Measurements from ENCODE around the gene NECTIN1. TPM values are rescaled to one million over a fixed set of nuclear protein-coding genes. Genes with fewer than 3 reads are reported as not detected.

NECTIN1 gene
- total RNA-seq, 1 experiment from 2014 or later = 19.9 TPM

- Histone ChIP-seq H3K4me2 (ENCODE audit: low read length) (no peak overlapping the region), H4K20me1 (ENCODE audit: low read length) (no peaks in the 10 kb centered on the region), H3K36me3 (ENCODE audit: low read depth, low read length) (no peaks in the 10 kb centered on the region), H3K9me3 (ENCODE audit: low read length) (no peaks in the 10 kb centered on the region), H3K27me3 (ENCODE audit: low read length) (no peaks in the 10 kb centered on the region), H3K9me2 (replicated peaks; ENCODE audit: low read length) (no peaks in the 10 kb centered on the region), H3K4me1 (ENCODE audit: insufficient read depth, low read length) (peaks cover 6% of the 10 kb centered on the region; the same call in 1 of the 2 replicates), H3K4me3 (ENCODE audit: low read length) (no peak overlapping the region), H3F3A (ENCODE audit: low read length, unreplicated experiment) (no peaks in the 10 kb centered on the region), H3K9ac (ENCODE audit: low read length) (no peak overlapping the region), H3K27ac (ENCODE audit: low read length) (no peak overlapping the region), H3K79me2 (ENCODE audit: low read length) (no peaks in the 10 kb centered on the region), H2AFZ (ENCODE audit: low read length) (no peak overlapping the region)
- no peak for DNase-seq
- intact Hi-C loops (cut with micrococcal nuclease) = no loop called here
- TF ChIP-seq EZH2 (IDR thresholded peaks at IDR 0.05; ENCODE audit: low read length, unreplicated experiment) = no peak
- ChIA-PET CTCF (no interaction called here), POLR2A (ENCODE audit: unreplicated experiment) (no interaction called here)
- no peak for ATAC-seq
- BruUV-seq (replicated peaks) = no TSS peak
Observed at GRCh38 chr11:119661226-119661625, 67.8 kb downstream of the NECTIN1 start.

- DNase-seq = no peak
- intact Hi-C loops (cut with micrococcal nuclease) = no loop called here
- POLR2A ChIA-PET (ENCODE audit: unreplicated experiment) = no interaction called here
- Histone ChIP-seq H3K4me2 (ENCODE audit: low read length) (no peak overlapping the region), H3K27me3 (ENCODE audit: low read length) (no peaks in the 10 kb centered on the region), H3K4me3 (ENCODE audit: low read length) (no peak overlapping the region), H3K36me3 (ENCODE audit: low read depth, low read length) (no peaks in the 10 kb centered on the region), H4K20me1 (ENCODE audit: low read length) (no peaks in the 10 kb centered on the region), H3K79me2 (ENCODE audit: low read length) (no peaks in the 10 kb centered on the region), H3F3A (ENCODE audit: low read length, unreplicated experiment) (no peaks in the 10 kb centered on the region), H3K9me3 (ENCODE audit: low read length) (no peaks in the 10 kb centered on the region), H3K4me1 (ENCODE audit: insufficient read depth, low read length) (no peaks in the 10 kb centered on the region), H3K9me2 (replicated peaks; ENCODE audit: low read length) (no peaks in the 10 kb centered on the region), H2AFZ (ENCODE audit: low read length) (no peak overlapping the region), H3K9ac (ENCODE audit: low read length) (no peak overlapping the region), H3K27ac (ENCODE audit: low read length) (no peak overlapping the region)
- BruUV-seq (replicated peaks) = no TSS peak
- TF ChIP-seq, protein P1, sequence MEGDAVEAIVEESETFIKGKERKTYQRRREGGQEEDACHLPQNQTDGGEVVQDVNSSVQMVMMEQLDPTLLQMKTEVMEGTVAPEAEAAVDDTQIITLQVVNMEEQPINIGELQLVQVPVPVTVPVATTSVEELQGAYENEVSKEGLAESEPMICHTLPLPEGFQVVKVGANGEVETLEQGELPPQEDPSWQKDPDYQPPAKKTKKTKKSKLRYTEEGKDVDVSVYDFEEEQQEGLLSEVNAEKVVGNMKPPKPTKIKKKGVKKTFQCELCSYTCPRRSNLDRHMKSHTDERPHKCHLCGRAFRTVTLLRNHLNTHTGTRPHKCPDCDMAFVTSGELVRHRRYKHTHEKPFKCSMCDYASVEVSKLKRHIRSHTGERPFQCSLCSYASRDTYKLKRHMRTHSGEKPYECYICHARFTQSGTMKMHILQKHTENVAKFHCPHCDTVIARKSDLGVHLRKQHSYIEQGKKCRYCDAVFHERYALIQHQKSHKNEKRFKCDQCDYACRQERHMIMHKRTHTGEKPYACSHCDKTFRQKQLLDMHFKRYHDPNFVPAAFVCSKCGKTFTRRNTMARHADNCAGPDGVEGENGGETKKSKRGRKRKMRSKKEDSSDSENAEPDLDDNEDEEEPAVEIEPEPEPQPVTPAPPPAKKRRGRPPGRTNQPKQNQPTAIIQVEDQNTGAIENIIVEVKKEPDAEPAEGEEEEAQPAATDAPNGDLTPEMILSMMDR (conservative IDR thresholded peaks at IDR 0.05; ENCODE audit: low read depth, low read length) = no peak
- TF ChIP-seq EZH2phosphoT487 (IDR thresholded peaks at IDR 0.05; ENCODE audit: borderline replicate concordance, low read length) (no peak), EZH2 (IDR thresholded peaks at IDR 0.05; ENCODE audit: low read length, unreplicated experiment) (no peak)
- no peak for ATAC-seq
- CTCF ChIA-PET = no interaction called here
Observed at GRCh38 chr11:119659971-119660723, 68.9 kb downstream of the NECTIN1 start.

DNA sequence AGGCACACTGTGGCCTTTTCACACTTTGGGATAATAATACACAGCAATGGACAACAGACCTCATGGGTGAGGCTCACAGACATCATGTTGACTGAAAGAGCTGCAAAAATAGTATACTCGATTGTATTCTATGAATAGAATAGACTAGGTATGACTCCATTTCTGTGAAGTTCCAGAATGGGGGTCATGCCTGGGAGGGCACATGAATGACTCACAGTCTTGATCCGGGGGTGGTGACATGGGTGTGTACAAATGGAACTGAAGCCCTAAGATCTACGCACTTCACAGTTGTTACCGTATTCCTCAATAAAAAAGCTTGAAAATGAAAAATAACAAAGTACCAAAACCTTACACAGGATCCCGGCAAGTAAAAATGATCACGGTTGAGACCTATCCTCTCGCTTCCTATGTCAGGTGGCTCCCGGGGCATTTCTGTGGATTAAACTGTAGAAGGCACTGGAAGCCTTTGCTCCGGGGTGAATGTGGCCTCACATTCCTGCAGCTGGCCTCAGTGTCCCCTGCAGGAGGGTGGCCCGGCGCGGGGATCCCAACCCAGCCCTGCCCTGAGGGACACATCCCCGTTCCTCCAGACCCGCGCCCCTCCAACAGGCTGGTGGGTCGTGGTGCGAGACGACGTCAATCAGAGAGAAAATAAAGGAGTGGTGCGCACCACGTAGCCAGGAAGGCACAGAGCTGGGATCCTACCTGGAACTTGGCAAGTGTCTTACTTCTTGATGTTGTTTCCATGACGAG, 75.9 kb downstream of the NECTIN1 start:
- Histone ChIP-seq H3K27ac (ENCODE audit: low read length) (no peak overlapping the region), H3K36me3 (ENCODE audit: low read depth, low read length) (no peaks in the 10 kb centered on the region), H3K9ac (ENCODE audit: low read length) (no peak overlapping the region), H3K4me1 (ENCODE audit: insufficient read depth, low read length) (no peaks in the 10 kb centered on the region), H3K4me2 (ENCODE audit: low read length) (no peak overlapping the region), H3F3A (ENCODE audit: low read length, unreplicated experiment) (no peaks in the 10 kb centered on the region), H3K4me3 (ENCODE audit: low read length) (no peak overlapping the region), H3K9me2 (replicated peaks; ENCODE audit: low read length) (no peaks in the 10 kb centered on the region), H2AFZ (ENCODE audit: low read length) (no peak overlapping the region), H3K27me3 (ENCODE audit: low read length) (no peaks in the 10 kb centered on the region), H4K20me1 (ENCODE audit: low read length) (no peaks in the 10 kb centered on the region), H3K9me3 (ENCODE audit: low read length) (no peaks in the 10 kb centered on the region), H3K79me2 (ENCODE audit: low read length) (no peaks in the 10 kb centered on the region)
- no peak for DNase-seq
- TF ChIP-seq EZH2phosphoT487 (IDR thresholded peaks at IDR 0.05; ENCODE audit: borderline replicate concordance, low read length) (no peak), EZH2 (IDR thresholded peaks at IDR 0.05; ENCODE audit: low read length, unreplicated experiment) (no peak)
- TF ChIP-seq, protein P1 (conservative IDR thresholded peaks at IDR 0.05; ENCODE audit: low read depth, low read length) = no peak
- intact Hi-C loops (cut with micrococcal nuclease) = no loop called here
- ChIA-PET POLR2A (ENCODE audit: unreplicated experiment) (no interaction called here), CTCF (no interaction called here)
- ATAC-seq = no peak
- BruUV-seq (replicated peaks) = no TSS peak

All from PC-3 (cell line).